Measurements from ENCODE around the gene RAVER2.
A peak's percentile ranks its signal among the peaks of the same experiment; 100 is the strongest.
"Not testable (repeated sequence)": the region's sequence is repeated elsewhere in the genome, so short reads cannot be mapped to it uniquely, and the experiment has no call there.

The RAVER2 gene, protein sequence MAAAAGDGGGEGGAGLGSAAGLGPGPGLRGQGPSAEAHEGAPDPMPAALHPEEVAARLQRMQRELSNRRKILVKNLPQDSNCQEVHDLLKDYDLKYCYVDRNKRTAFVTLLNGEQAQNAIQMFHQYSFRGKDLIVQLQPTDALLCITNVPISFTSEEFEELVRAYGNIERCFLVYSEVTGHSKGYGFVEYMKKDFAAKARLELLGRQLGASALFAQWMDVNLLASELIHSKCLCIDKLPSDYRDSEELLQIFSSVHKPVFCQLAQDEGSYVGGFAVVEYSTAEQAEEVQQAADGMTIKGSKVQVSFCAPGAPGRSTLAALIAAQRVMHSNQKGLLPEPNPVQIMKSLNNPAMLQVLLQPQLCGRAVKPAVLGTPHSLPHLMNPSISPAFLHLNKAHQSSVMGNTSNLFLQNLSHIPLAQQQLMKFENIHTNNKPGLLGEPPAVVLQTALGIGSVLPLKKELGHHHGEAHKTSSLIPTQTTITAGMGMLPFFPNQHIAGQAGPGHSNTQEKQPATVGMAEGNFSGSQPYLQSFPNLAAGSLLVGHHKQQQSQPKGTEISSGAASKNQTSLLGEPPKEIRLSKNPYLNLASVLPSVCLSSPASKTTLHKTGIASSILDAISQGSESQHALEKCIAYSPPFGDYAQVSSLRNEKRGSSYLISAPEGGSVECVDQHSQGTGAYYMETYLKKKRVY

DNA sequence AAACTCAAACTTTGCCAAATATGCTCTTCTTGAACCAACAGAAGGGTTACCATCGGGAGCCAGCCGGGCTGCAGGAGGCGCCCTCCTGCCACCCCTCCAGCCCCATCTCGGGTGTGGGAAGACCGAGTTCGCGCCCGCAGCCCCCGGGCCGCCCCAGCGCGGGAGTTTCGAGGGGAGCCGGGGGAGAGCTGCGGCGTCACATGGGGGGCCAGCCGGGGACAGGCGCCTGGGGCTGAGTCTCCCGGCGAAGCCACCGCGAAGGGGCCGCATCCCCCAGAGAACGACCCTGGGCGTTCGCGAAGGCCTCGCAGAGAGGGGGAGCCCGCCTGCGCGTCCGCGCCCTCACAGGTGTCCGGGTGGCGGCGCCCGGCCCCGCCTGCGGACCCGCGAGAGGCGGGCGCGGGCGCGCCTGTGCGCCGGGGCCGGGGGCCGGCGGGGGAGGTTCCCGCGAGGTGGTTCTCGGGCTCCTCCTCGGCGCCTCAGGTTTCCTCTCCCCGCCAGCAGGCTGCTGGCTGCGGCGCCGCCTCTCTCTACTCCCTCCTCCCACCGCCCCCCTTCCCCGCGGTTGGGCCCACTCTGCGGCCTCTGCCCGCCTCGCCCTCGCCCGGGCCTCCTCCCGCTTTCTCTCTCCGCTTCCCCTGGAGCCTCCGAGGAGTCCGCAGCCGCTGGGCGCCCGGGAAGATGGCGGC, at the start of gene RAVER2:
Gene RAVER2 (plus strand): TSS at position 584 of the 689 bp plus-strand sequence. CDS start 98 bp downstream, at position 682.
- Mint-ChIP-seq H3K27ac (peak within 1 kb of the TSS; percentile 18), H3K27me3 (peaks cover 7% of the 10 kb centered on the region), H3K9me3 (no peaks in the 10 kb centered on the region), H3K4me1 (peaks cover 14% of the 10 kb centered on the region), H3K4me3 (peak within 1 kb of the TSS; percentile 81), H3K36me3 (ENCODE audit: low read depth) (no peaks in the 10 kb centered on the region)
- DNase-seq (peak; percentile 60), ATAC-seq (peak; percentile 85)

DNA sequence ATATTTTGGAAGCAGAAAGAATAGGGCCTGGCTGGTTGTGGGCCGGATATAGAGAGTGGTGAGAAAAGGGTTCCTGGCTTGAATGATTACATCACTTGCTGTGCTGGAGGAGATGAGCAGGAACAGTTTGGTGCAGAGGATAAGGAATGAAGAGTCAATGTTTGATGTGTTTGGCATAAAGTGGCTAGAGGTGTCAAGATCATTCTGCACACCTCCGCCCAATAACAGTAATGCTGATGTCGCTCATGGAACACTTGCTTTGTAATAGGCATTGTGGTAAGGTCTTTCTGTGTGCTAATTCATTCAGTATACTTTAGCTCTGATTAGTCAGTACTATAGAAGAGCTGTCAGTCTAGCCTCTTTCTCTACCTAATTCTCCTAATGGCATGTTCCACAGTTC, 48.0 kb upstream of the RAVER2 start:
- ATAC-seq (no peak), DNase-seq (no peak)
- no peak overlapping the region for H3K4me3 Mint-ChIP-seq
- H3K27me3 Mint-ChIP-seq: peaks cover 4% of the 10 kb centered on the region
- H3K27ac Mint-ChIP-seq: no peak overlapping the region
- no peaks in the 10 kb centered on the region for H3K36me3 Mint-ChIP-seq (ENCODE audit: low read depth)
- no peaks in the 10 kb centered on the region for H3K4me1 Mint-ChIP-seq
- no peaks in the 10 kb centered on the region for H3K9me3 Mint-ChIP-seq

DNA sequence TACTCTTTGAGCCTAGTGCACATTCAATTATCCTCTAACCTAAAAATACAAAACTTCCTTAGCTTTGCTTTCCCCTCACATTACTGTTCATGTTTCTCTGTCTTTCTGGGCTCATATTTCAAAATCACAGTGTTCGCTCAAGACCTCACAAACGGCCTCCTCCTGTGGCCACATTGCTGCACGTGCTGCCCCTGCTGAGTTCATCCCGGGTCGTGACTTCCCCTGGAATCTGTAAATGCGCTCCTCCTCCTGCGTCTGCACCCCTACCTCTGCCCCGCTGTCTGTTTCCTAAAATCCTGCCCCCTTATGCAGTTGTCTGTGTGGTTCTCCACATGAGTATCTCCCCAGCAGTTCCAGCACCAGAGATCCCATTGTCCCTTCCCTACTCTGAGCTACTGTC, 45.5 kb upstream of the RAVER2 start:
- H3K36me3 Mint-ChIP-seq (ENCODE audit: low read depth): no peaks in the 10 kb centered on the region
- ATAC-seq (no peak), DNase-seq (no peak)
- H3K27ac Mint-ChIP-seq: no peak overlapping the region
- H3K27me3 Mint-ChIP-seq: peaks cover 10% of the 10 kb centered on the region
- no peaks in the 10 kb centered on the region for H3K4me1 Mint-ChIP-seq
- H3K9me3 Mint-ChIP-seq: no peaks in the 10 kb centered on the region
- no peak overlapping the region for H3K4me3 Mint-ChIP-seq

DNA sequence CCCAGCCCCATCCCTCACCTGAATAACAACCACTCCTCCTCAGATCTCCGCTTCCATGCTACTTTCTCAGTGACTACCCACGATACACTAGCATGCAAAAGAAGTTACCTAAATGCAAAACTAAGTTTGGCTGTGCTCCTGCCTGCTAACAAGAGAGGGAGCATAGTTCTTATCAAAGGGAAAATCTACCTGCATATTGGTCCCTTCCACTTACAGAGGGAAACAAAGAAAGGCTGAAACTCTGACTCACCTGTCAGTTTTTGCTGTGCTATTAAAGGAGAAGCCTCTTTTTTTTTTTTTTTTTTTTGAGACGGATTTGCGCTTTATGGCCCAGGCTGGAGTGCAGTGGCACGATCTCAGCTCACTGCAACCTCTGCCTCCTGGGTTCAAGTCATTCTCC, 43.8 kb upstream of the RAVER2 start:
- Mint-ChIP-seq H3K4me3 (no peak overlapping the region), H3K9me3 (no peaks in the 10 kb centered on the region), H3K27me3 (peaks cover 12% of the 10 kb centered on the region), H3K27ac (no peak overlapping the region), H3K36me3 (ENCODE audit: low read depth) (no peaks in the 10 kb centered on the region), H3K4me1 (no peaks in the 10 kb centered on the region)
- DNase-seq (no peak), ATAC-seq (no peak)

DNA sequence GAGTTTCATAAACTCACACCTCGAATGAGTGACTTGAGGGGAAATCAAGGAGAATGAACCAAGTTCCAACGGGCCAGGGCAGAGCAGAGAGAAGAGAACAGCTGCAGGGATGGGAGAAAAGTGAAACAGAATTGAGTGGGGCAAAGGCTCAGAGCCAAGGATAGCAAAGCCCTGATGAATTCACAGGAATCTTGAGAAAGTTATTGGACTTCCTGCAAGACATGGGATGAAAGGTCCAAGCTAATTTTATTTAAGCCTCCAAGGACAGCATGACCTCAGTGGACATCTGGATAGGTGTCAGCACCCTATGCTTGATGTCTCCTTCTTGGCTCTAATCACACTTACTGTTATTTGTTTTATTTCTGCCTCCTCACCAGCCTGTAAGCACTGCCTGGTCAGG, 43.0 kb upstream of the RAVER2 start:
- Mint-ChIP-seq H3K9me3 (no peaks in the 10 kb centered on the region), H3K27me3 (peaks cover 12% of the 10 kb centered on the region), H3K27ac (no peak overlapping the region), H3K4me1 (no peaks in the 10 kb centered on the region), H3K36me3 (ENCODE audit: low read depth) (no peaks in the 10 kb centered on the region), H3K4me3 (no peak overlapping the region)
- DNase-seq (no peak), ATAC-seq (no peak)

DNA sequence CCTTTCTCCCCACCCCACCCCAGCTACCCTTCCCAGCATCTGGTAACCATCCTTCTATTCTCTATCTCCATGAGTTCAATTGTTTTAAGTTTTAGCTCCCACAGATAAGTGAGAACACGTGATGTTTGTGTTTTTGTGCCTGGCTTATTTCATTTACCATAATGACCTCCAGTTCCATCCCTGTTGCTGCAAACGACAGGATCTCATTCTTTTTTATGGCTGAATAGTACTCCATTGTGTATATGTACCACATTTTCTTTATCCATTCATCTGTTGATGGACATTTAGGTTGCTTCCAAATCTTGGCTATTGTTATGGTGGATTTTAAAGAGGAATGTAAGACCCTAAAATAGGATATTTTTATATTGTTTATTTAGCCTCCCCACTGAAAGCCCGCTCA, 42.2 kb upstream of the RAVER2 start:
- not testable (repeated sequence) for H3K36me3 Mint-ChIP-seq (ENCODE audit: low read depth); H3K27ac Mint-ChIP-seq; DNase-seq; ATAC-seq; H3K4me1 Mint-ChIP-seq; H3K4me3 Mint-ChIP-seq; H3K9me3 Mint-ChIP-seq
- H3K27me3 Mint-ChIP-seq: peaks cover 12% of the 10 kb centered on the region

DNA sequence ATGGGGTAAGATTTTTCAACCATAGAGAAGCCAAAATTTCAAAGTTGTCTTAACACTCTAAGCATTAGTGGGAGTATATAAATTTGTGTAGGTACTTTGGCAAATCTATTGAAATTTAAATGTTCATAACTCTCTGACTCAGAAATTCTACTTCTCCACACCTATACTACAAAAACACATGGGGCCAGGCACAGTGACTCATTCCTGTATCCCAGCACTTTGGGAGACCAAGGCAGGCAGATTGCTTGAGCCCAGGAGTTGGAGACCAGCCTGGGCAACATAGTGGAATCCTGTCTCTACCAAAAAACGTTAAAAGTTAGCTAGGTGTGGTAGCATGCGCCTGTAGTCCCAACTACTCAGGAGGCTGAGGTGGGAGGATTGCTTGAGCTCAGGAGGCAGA, 41.3 kb upstream of the RAVER2 start:
- no peak for DNase-seq
- Mint-ChIP-seq H3K27me3 (peaks cover 12% of the 10 kb centered on the region), H3K4me1 (no peaks in the 10 kb centered on the region), H3K4me3 (no peak overlapping the region), H3K9me3 (no peaks in the 10 kb centered on the region), H3K27ac (no peak overlapping the region), H3K36me3 (ENCODE audit: low read depth) (no peaks in the 10 kb centered on the region)
- ATAC-seq: no peak

DNA sequence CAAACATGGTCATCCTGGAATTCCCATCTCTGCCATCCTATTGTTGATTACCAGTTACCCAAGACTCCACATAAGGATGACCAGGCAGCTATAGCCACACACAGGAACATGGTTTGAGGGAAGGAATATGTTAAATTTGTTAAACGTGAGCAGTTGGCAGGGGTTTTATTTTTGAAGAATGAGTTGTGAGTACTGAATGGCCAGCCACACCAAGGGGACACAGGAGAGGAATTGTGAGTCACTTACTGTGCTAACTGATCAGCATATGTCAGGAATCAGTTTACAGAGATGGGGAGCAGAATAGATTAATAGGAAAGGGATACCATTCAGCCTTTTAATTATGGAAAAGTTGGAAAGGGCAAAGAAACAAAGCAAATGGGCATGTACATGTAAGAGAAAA, 39.3 kb upstream of the RAVER2 start:
- no peak for DNase-seq
- no peaks in the 10 kb centered on the region for H3K9me3 Mint-ChIP-seq
- peaks cover 12% of the 10 kb centered on the region for H3K27me3 Mint-ChIP-seq
- no peak for ATAC-seq
- H3K36me3 Mint-ChIP-seq (ENCODE audit: low read depth): no peaks in the 10 kb centered on the region
- no peaks in the 10 kb centered on the region for H3K4me1 Mint-ChIP-seq
- H3K4me3 Mint-ChIP-seq: no peak overlapping the region
- H3K27ac Mint-ChIP-seq: no peak overlapping the region

DNA sequence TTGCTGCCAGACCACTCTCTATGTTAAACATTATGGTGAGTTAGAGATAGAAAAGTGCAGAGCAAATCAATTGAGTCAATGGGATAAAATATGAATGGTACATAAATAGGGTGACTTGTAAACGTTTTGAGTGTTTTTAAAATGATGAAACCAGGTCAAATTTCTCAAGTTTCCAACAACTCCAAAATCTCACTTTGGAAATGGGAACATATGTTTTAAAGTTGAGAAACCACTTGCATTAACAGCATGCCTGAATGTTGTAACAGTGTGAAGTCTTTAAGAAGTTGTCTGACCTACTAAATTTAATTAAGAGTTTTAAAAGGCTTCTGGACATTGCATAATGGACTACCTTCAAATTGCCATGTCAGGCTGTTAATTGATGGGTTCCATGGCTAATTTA, 33.6 kb upstream of the RAVER2 start:
- Mint-ChIP-seq H3K27me3 (peaks cover 2% of the 10 kb centered on the region), H3K4me3 (no peak overlapping the region), H3K4me1 (no peaks in the 10 kb centered on the region), H3K36me3 (ENCODE audit: low read depth) (no peaks in the 10 kb centered on the region), H3K27ac (no peak overlapping the region), H3K9me3 (no peaks in the 10 kb centered on the region)
- ATAC-seq (no peak), DNase-seq (no peak)

DNA sequence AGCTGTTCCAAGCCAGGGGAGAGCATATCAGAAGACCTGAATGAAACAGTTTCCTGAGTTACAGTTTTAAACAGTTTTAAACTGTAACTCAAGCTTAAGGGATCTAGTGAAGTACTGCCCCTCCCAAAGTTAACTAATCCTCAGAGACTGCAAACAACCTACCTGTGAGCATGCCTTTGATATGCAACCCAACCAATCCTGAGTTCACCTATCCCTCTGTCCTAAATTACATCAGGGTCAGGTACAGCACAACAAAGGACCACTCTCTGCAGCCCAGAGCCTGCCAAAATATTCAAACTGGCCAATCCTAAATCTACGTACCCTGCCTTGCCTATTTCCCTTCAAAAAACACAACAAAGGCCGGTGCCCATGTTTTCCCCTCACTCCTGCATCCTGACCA, 32.8 kb upstream of the RAVER2 start:
- Mint-ChIP-seq H3K4me3 (no peak overlapping the region), H3K36me3 (ENCODE audit: low read depth) (no peaks in the 10 kb centered on the region), H3K4me1 (no peaks in the 10 kb centered on the region), H3K27ac (no peak overlapping the region), H3K9me3 (no peaks in the 10 kb centered on the region), H3K27me3 (peaks cover 2% of the 10 kb centered on the region)
- no peak for DNase-seq
- no peak for ATAC-seq

DNA sequence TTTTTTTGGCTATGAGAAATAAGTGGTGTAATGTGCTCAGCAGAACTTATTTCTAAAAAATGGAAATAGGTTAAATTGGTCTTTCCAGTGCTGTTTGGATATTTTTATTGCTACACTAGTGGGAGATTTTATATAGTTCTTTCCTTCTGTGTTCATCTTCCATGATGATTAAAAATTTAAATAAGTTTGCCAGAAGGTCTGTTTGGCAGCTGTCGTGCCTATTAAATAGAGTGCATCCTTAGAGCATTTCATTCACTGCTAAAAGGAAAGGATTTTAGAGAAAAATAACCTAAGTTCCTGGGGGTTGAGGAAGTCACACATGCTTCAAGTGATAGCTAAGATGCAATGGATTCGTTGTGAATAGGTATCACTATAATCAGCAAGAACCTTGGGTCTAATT, 29.7 kb upstream of the RAVER2 start:
- peaks cover 4% of the 10 kb centered on the region for H3K27me3 Mint-ChIP-seq
- no peak for DNase-seq
- no peak overlapping the region for H3K27ac Mint-ChIP-seq
- H3K4me1 Mint-ChIP-seq: no peaks in the 10 kb centered on the region
- H3K36me3 Mint-ChIP-seq (ENCODE audit: low read depth): no peaks in the 10 kb centered on the region
- no peak for ATAC-seq
- no peak overlapping the region for H3K4me3 Mint-ChIP-seq
- peaks cover 12% of the 10 kb centered on the region for H3K9me3 Mint-ChIP-seq

DNA sequence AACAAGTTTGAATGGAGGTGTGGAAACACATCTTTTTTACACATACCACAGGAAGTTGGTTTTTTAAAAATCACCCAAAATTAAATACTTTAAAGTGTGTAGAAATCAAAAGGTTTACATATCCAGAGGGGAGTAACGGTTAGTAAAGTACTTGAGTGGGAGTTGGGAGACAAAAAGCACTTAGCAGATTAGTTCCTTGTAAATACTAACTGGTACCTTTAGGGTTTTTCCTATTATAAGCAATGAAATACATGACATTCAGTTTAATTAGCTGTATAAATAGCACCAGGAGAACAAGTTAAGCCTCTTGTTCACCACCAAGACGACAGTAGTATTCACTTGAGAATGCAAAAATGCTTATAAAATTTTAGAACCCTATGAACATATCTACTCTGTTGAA, 23.7 kb upstream of the RAVER2 start:
- DNase-seq (no peak), ATAC-seq (no peak)
- Mint-ChIP-seq H3K4me3 (no peak overlapping the region), H3K27ac (no peak overlapping the region), H3K27me3 (peaks cover 18% of the 10 kb centered on the region), H3K9me3 (peaks cover 12% of the 10 kb centered on the region), H3K36me3 (ENCODE audit: low read depth) (no peaks in the 10 kb centered on the region), H3K4me1 (no peaks in the 10 kb centered on the region)

DNA sequence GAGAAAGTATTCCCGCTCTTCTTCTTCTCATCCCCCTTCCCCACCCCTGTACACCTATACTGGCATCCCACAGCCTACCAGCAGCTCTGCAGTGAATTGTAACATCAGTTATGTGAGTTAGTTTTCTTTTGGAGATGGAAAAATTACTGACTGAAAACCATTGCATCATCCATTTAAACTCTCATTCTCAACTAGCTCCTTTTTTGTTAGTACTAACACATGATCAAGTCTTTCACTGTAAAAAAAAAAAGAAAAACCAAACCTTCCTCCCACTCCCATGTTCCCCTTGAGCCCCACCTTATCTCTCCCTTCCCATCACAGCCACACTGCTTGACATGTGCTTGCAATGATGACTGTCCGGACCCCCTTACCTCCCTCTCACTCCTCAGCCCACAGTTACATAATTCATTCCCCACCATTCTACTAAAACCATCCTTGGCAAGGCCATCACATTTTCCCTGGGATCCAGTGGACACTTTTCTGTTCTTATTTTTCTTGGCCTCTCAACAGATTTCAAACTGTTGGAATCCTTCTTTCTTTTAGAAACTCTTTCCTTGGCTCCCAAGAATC, 23.2 kb upstream of the RAVER2 start:
- no peak overlapping the region for H3K27ac Mint-ChIP-seq
- H3K36me3 Mint-ChIP-seq (ENCODE audit: low read depth): no peaks in the 10 kb centered on the region

DNA sequence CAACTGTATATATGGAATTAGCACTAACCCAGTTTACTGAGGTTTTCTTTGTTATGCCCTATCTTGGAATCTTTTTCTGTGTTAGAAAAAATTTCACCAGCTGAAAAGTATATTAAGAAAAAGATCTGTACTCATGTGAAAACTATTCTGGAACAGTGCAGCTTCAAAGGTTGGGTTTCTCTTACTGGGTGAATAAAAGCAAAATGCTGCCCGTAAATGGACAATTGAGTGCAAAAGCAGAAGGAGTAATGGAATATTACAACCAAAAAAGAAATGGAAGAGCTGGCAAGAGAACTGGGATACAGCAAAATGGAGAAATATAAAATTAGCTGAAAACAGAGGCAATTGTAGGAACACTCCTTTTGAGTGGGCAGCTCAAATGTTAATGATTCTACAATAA, 17.0 kb upstream of the RAVER2 start:
- Mint-ChIP-seq H3K27ac (no peak overlapping the region), H3K9me3 (no peaks in the 10 kb centered on the region), H3K4me1 (no peaks in the 10 kb centered on the region), H3K4me3 (no peak overlapping the region), H3K36me3 (ENCODE audit: low read depth) (no peaks in the 10 kb centered on the region), H3K27me3 (peaks cover 7% of the 10 kb centered on the region)
- no peak for ATAC-seq
- no peak for DNase-seq

More for the DNA sequence above, 23.2 kb upstream of the RAVER2 start:
- peaks cover 20% of the 10 kb centered on the region for H3K27me3 Mint-ChIP-seq
- no peak for DNase-seq
- no peaks in the 10 kb centered on the region for H3K4me1 Mint-ChIP-seq
- ATAC-seq: no peak
- peaks cover 12% of the 10 kb centered on the region for H3K9me3 Mint-ChIP-seq
- H3K4me3 Mint-ChIP-seq: no peak overlapping the region
